ENCODE data around the gene LCE6A. TPM values are rescaled to one million over a fixed set of nuclear protein-coding genes. Genes with fewer than 3 reads are reported as not detected.

Gene LCE6A
- total RNA-seq, 1 donor from 2014 or later, result not detected

GRCh38 chr1:152855661-152856060 is 13.0 kb downstream of the LCE6A start:
- TF ChIP-seq CTCF (IDR thresholded peaks at IDR 0.05; ENCODE audit: insufficient read depth, low read length, poor library complexity, severe bottlenecking), result no peak
- no peak overlapping the region for H3K4me3 ChIP-seq (ENCODE audit: low read depth, low read length)
- no peaks in the 10 kb centered on the region for H3K27me3 ChIP-seq (ENCODE audit: control insufficient read depth, insufficient read depth, low read length)
- no peak for DNase-seq (ENCODE audit: low read depth)
- H3K36me3 ChIP-seq (ENCODE audit: control insufficient read depth, insufficient read depth, low read length), result no peaks in the 10 kb centered on the region

- no peak for TF ChIP-seq CTCF (IDR thresholded peaks at IDR 0.05; ENCODE audit: insufficient read depth, low read length, poor library complexity, severe bottlenecking)
- Histone ChIP-seq H3K36me3 (ENCODE audit: control insufficient read depth, insufficient read depth, low read length) (no peaks in the 10 kb centered on the region), H3K4me3 (ENCODE audit: low read depth, low read length) (no peak overlapping the region), H3K27me3 (ENCODE audit: control insufficient read depth, insufficient read depth, low read length) (no peaks in the 10 kb centered on the region)
- no peak for DNase-seq (ENCODE audit: low read depth)
Observed at GRCh38 chr1:152858062-152858461, 15.4 kb downstream of the LCE6A start.

- no peaks in the 10 kb centered on the region for H3K27me3 ChIP-seq (ENCODE audit: control insufficient read depth, insufficient read depth, low read length)
- TF ChIP-seq CTCF (IDR thresholded peaks at IDR 0.05; ENCODE audit: insufficient read depth, low read length, poor library complexity, severe bottlenecking), result no peak
- DNase-seq (ENCODE audit: low read depth), result no peak
- H3K4me3 ChIP-seq (ENCODE audit: low read depth, low read length), result no peak within 1 kb of the TSS
- H3K36me3 ChIP-seq (ENCODE audit: control insufficient read depth, insufficient read depth, low read length), result no peaks in the 10 kb centered on the region
Observed at GRCh38 chr1:152859696-152860095, 17.0 kb downstream of the LCE6A start, which contains the start of gene LCE7A. TSS of gene LCE7A (plus strand) at chr1:152859996. CDS start at chr1:152860698, 702 bp downstream.

- DNase-seq (ENCODE audit: low read depth), result no peak
- no peaks in the 10 kb centered on the region for H3K27me3 ChIP-seq (ENCODE audit: control insufficient read depth, insufficient read depth, low read length)
- H3K36me3 ChIP-seq (ENCODE audit: control insufficient read depth, insufficient read depth, low read length), result no peaks in the 10 kb centered on the region
- TF ChIP-seq CTCF (IDR thresholded peaks at IDR 0.05; ENCODE audit: insufficient read depth, low read length, poor library complexity, severe bottlenecking), result no peak
- no peak overlapping the region for H3K4me3 ChIP-seq (ENCODE audit: low read depth, low read length)
Observed at GRCh38 chr1:152860129-152860528, 17.5 kb downstream of the LCE6A start.

GRCh38 chr1:152861374-152861773 is 18.7 kb downstream of the LCE6A start:
- DNase-seq (ENCODE audit: low read depth), result no peak
- TF ChIP-seq CTCF (IDR thresholded peaks at IDR 0.05; ENCODE audit: insufficient read depth, low read length, poor library complexity, severe bottlenecking), result no peak
- H3K27me3 ChIP-seq (ENCODE audit: control insufficient read depth, insufficient read depth, low read length), result no peaks in the 10 kb centered on the region
- no peak overlapping the region for H3K4me3 ChIP-seq (ENCODE audit: low read depth, low read length)
- no peaks in the 10 kb centered on the region for H3K36me3 ChIP-seq (ENCODE audit: control insufficient read depth, insufficient read depth, low read length)

- DNase-seq (ENCODE audit: low read depth), result no peak
- Histone ChIP-seq H3K36me3 (ENCODE audit: control insufficient read depth, insufficient read depth, low read length) (no peaks in the 10 kb centered on the region), H3K4me3 (ENCODE audit: low read depth, low read length) (no peak overlapping the region), H3K27me3 (ENCODE audit: control insufficient read depth, insufficient read depth, low read length) (no peaks in the 10 kb centered on the region)
- TF ChIP-seq CTCF (IDR thresholded peaks at IDR 0.05; ENCODE audit: insufficient read depth, low read length, poor library complexity, severe bottlenecking), result no peak
Observed at GRCh38 chr1:152864443-152864842, 21.8 kb downstream of the LCE6A start.
